ENCODE data around the gene TPSAB1.

TPSAB1 gene

GRCh38 chr16:1279945-1280589, 39.6 kb downstream of the TPSAB1 start:
- TF ChIP-seq, protein P1, sequence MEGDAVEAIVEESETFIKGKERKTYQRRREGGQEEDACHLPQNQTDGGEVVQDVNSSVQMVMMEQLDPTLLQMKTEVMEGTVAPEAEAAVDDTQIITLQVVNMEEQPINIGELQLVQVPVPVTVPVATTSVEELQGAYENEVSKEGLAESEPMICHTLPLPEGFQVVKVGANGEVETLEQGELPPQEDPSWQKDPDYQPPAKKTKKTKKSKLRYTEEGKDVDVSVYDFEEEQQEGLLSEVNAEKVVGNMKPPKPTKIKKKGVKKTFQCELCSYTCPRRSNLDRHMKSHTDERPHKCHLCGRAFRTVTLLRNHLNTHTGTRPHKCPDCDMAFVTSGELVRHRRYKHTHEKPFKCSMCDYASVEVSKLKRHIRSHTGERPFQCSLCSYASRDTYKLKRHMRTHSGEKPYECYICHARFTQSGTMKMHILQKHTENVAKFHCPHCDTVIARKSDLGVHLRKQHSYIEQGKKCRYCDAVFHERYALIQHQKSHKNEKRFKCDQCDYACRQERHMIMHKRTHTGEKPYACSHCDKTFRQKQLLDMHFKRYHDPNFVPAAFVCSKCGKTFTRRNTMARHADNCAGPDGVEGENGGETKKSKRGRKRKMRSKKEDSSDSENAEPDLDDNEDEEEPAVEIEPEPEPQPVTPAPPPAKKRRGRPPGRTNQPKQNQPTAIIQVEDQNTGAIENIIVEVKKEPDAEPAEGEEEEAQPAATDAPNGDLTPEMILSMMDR (IDR thresholded peaks at IDR 0.05; ENCODE audit: borderline replicate concordance, extremely low read depth, low read length, poor library complexity, severe bottlenecking): no peak
- TF ChIP-seq EZH2 (IDR thresholded peaks at IDR 0.05; ENCODE audit: borderline replicate concordance, low read depth, low read length, severe bottlenecking): no peak
- H3K4me2 ChIP-seq (ENCODE audit: insufficient read depth, low read length): no peak overlapping the region
- H3K9ac ChIP-seq (ENCODE audit: low read depth, low read length): no peak overlapping the region
- no peak overlapping the region for H3K4me3 ChIP-seq (ENCODE audit: low read depth in 1 of 2, low read length in 2 of 2)
- H3K79me2 ChIP-seq (ENCODE audit: insufficient read depth, low read length): no peaks in the 10 kb centered on the region
- no peaks in the 10 kb centered on the region for H3K27me3 ChIP-seq (ENCODE audit: insufficient read depth, low read length, poor library complexity)
- H3K9me3 ChIP-seq (ENCODE audit: insufficient read depth, low read length, severe bottlenecking): no peaks in the 10 kb centered on the region
- ATAC-seq (ENCODE audit: insufficient read depth, low read depth) (no peak), DNase-seq (no peak)
- no peak overlapping the region for H2AFZ ChIP-seq (ENCODE audit: low read depth, low read length)
- no peak overlapping the region for H3K27ac ChIP-seq (ENCODE audit: low read length)
- H3K4me1 ChIP-seq (ENCODE audit: insufficient read depth, low read length): no peaks in the 10 kb centered on the region
- H4K20me1 ChIP-seq (ENCODE audit: insufficient read depth, low read length): no peaks in the 10 kb centered on the region
- no peaks in the 10 kb centered on the region for H3K36me3 ChIP-seq (ENCODE audit: insufficient read depth, low read length)

GRCh38 chr16:1280783-1281182, 40.3 kb downstream of the TPSAB1 start:
- ATAC-seq (ENCODE audit: insufficient read depth, low read depth): no peak
- no peak for DNase-seq
- TF ChIP-seq EZH2 (IDR thresholded peaks at IDR 0.05; ENCODE audit: borderline replicate concordance, low read depth, low read length, severe bottlenecking): no peak
- TF ChIP-seq, protein P1 (IDR thresholded peaks at IDR 0.05; ENCODE audit: borderline replicate concordance, extremely low read depth, low read length, poor library complexity, severe bottlenecking): no peak
- H3K4me3 ChIP-seq (ENCODE audit: low read depth in 1 of 2, low read length in 2 of 2): no peak overlapping the region
- H2AFZ ChIP-seq (ENCODE audit: low read depth, low read length): no peak overlapping the region
- H3K4me1 ChIP-seq (ENCODE audit: insufficient read depth, low read length): no peaks in the 10 kb centered on the region
- H4K20me1 ChIP-seq (ENCODE audit: insufficient read depth, low read length): no peaks in the 10 kb centered on the region
- no peak overlapping the region for H3K27ac ChIP-seq (ENCODE audit: low read length)
- no peaks in the 10 kb centered on the region for H3K9me3 ChIP-seq (ENCODE audit: insufficient read depth, low read length, severe bottlenecking)
- H3K4me2 ChIP-seq (ENCODE audit: insufficient read depth, low read length): no peak overlapping the region
- H3K36me3 ChIP-seq (ENCODE audit: insufficient read depth, low read length): no peaks in the 10 kb centered on the region
- H3K79me2 ChIP-seq (ENCODE audit: insufficient read depth, low read length): no peaks in the 10 kb centered on the region
- H3K9ac ChIP-seq (ENCODE audit: low read depth, low read length): no peak overlapping the region
- no peaks in the 10 kb centered on the region for H3K27me3 ChIP-seq (ENCODE audit: insufficient read depth, low read length, poor library complexity)

DNA sequence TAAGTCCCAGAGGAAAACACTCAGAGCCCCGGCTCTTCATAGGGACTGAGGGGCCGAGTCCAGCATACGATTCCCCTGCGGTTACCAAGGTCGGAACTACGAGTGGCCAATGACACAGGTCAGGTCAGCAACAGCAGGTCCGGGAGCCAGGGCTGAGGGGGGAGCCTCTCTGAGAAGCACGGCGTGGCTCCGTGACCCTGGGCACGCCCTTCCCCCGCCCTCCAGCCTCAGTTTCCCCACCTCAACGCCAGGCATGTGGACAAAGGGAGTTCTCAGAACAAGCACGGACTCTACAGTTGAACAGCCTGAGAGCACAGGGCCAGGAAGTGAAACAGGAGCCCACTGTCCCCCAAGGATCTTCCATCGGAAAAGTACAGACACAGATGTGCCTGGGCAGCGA, 41.0 kb downstream of the TPSAB1 start:
- TF ChIP-seq, protein P1 (IDR thresholded peaks at IDR 0.05; ENCODE audit: borderline replicate concordance, extremely low read depth, low read length, poor library complexity, severe bottlenecking): no peak
- Histone ChIP-seq H3K9me3 (ENCODE audit: insufficient read depth, low read length, severe bottlenecking) (no peaks in the 10 kb centered on the region), H3K4me2 (ENCODE audit: insufficient read depth, low read length) (no peak overlapping the region), H3K4me3 (ENCODE audit: low read depth in 1 of 2, low read length in 2 of 2) (no peak overlapping the region), H3K9ac (ENCODE audit: low read depth, low read length) (no peak overlapping the region), H3K27me3 (ENCODE audit: insufficient read depth, low read length, poor library complexity) (no peaks in the 10 kb centered on the region), H3K27ac (ENCODE audit: low read length) (no peak overlapping the region), H3K36me3 (ENCODE audit: insufficient read depth, low read length) (no peaks in the 10 kb centered on the region), H3K79me2 (ENCODE audit: insufficient read depth, low read length) (no peaks in the 10 kb centered on the region), H3K4me1 (ENCODE audit: insufficient read depth, low read length) (no peaks in the 10 kb centered on the region), H2AFZ (ENCODE audit: low read depth, low read length) (no peak overlapping the region), H4K20me1 (ENCODE audit: insufficient read depth, low read length) (no peaks in the 10 kb centered on the region)
- no peak for DNase-seq
- no peak for ATAC-seq (ENCODE audit: insufficient read depth, low read depth)
